Hematopoietic multipotent progenitor cell (in vitro differentiated cells): Measurements from ENCODE around the gene COX19. TPM values are rescaled to one million over a fixed set of nuclear protein-coding genes. Genes with fewer than 3 reads are reported as not detected.
"Not testable (repeated sequence)": the region's sequence is repeated elsewhere in the genome, so short reads cannot be mapped to it uniquely, and the experiment has no call there.

ENCODE experiments used
- DNase-seq, 3 donors: peaks; one replicate each; pipeline ENCODE4 v3.0.0-alpha.2; 2011 to 2015; ENCODE audit warnings: low read depth in 2 of 3, low spot score in 2 of 3
- total RNA-seq: library from RNA; depleted of rRNA; stranded (reverse); fragments of >200 nt; gene quantifications from one replicate; pipeline ENCODE4 v1.2.3, GENCODE V29; 2012

Gene COX19
- total RNA-seq, 1 donor, result 23.7 TPM

DNA sequence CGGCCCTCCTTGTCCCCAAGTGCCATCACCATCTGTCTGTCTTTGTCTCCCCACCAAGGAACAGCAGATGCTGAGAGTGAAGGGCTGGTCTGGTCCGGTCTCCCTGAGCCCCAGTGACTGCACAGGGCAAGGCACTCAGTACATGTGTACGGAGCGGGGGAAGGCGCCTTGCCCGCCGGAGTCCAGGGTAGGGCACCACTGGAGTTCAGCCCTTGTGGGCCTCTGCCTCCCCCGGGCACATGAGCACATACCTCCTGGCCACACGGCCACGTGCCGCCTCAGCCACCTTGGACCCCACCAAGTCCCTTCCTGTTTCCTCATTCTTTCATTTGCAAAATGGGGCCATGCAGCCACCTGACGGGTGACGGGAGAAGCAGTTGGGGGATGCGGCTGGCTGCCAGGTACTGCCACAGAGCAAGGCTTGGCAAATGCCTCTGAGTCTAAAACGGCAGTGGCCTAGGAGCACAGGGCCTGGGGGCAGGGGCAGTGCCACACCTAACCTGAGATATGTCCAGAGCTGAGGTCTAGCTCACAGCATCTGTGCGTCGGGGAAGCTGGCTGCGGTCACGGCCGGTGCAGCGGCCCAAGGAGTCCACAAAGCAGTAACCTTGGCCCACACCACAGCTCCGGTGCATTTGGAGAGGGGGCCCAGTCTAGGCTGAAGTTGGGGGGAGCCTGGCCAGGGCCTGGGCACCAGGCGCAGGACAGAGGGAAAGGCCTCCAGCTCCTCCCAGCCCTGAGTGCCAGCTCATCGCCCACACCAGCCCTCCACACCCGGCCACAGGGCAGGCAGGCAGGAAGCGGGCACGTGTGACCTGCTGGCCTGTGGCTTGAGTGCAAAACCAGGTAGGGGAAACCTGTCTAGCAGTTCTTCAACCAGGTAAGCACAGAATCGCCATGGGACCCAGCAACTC lies 26.1 kb downstream of the COX19 start:
- no peak for DNase-seq

DNA sequence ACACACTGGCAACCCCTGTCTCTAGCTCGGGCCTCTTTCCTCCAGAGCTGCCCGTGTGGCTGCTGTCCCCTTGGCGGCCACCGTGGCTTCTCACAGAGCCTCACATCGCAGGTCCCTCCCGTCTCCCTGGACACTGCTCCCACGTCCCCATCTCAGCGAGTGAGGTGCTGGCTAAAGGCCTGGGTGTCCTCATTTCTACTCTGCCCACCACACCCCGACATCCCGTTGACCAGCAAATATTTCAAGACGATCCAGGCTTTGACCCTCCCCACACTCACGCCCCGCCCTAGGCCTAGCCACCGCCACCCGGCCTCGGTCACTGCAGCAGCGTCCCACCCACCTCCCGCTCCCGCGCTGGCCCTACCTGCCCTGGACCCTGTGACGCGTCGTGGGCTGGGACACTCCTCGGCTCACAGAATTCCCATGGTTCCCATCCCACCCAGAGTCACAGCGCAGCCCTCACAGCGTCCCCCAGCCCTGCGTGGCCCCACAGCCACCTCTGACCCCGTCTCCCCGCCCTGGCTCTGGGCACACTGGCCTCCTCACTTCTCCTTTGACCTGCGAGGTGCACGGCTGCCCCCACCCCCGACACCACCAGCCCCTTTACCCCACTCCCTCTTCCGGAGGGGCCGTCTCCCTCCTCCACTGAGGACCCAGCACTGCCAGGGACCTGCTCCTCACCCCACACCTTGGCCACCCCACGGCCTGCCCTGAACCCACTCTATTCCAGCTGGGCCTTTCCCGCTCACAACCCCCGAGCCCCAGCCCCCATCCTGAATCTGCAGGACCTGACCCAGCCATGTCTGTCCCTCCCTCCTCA lies 27.7 kb downstream of the COX19 start:
- DNase-seq, result no peak

DNA sequence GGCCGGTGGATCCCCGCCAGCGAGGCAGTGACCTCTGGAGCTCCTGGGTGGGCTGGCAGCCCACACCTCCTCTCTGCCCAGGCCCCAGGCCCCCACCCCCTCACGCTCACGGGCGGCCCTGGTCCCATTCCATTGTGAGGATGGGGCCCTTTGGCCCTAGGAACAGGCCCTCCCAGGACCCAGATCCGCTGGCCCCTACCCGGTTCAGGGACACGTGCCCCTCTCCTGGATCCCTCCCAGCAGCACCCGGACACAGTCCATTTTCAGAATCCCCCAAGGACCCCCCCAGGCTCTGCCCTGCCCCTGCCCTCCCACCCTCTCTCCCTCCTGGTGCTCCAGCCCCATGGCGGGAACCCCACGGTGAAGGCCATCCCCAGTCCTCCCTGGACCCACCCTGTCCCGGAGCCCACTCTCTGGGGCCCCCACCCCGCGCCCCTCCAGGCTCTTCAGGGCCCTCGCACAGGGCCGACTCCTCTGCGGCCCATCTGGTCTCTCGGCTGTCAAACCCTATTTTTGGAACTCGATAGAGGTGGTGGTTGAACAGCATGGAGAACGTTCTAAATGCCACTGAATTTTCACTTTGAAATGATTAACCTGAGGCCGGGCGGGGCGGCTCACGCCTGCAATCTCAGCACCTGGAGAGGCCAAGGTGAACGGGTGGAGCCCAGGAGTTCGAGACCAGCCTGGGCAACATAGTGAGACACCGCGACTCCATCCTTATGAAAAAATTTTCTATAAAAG lies 28.9 kb downstream of the COX19 start:
- DNase-seq, result no peak

DNA sequence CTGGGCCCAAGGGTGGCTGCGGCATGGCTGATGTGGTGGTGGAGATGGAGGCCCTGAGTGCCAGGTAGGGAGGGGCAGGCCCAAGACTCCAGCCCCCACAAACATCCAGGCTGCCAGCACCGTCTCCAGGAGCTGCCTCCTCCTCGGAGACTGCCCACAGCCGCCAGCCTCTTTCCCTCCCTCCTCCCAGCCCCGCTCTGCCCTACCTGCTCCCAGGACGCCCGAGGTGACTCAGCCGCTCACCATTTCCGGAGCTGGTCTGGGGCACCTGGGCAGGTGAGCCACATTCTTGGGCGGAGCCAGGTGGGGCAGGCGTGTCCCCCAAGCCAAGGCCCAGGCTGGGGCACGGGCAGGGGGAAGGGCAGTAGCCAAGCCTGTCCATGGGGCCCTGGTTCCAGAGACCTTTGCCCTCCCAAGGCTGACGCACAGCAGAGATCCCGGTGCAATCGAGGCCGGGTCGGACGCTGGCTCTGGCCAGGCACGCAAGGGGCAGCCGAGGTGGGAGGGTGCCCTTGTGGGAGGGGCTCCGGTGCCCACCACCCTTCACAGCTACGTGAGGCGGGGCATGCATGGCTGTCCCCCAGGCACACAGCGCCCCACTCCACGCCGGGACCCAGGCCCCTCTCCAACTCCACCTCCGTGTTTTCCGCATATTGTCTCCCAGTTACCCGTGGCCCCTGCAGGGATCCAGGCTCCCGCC lies 29.6 kb downstream of the COX19 start:
- no peak for DNase-seq

DNA sequence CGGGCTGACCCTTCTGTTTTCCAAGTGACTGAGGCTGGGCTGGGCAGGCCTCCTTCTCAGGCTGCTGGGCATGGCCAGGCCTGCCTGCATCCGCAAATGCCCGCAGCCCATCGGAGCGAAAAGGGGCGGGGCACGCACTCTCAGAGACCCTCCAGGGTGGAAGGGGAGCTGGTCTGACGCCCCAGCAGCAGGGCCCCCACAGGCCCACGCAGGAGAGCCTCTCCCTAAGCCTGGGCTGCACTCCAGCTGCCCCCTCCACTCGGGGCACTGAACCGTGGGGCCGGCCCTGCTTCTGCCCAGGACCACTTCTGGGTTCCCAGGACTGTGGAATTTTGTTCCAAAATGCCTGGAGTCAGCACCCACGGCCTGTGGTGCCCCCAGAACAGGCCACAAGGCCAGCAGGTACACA lies 30.2 kb downstream of the COX19 start:
- no peak for DNase-seq

DNA sequence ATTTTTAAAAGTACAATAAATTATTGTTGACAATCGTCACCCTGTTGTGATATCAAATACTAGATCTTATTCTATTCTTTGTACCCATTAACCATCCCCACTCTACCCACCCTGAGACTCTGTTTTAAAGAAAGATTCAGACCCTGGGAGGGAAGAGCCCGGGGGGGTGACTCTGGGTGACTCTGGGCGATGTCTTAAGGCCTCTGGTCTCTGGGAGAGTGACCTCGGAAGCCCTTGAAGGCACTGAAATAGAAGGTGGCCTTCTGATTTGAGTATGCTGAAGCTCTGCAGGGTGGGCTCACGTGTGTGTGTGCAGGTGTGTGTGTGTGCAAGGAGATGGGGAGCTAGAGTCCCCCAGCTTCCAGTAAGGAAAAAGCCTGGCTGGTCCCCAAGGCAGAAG lies 30.6 kb downstream of the COX19 start:
- DNase-seq, result no peak

DNA sequence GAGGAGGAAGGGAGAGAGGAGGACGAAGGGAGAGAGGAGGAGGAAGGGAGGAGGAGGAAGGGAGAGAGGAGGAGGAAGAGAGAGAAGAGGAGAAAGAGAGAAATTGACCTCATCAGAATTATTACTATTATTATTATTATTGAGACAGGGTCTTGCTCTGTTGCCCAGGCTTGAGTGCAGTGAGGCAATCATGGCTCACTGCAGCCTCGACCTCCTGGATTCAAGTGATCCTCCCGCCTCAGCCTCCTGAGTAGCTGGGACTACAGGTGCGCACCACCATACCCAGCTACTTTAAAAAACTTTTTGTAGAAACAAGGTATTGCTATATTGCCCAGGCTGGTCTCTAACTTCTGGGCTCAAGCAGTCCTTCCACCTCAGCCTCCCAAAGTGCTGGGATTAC lies 31.6 kb downstream of the COX19 start:
- not testable (repeated sequence) for DNase-seq

DNA sequence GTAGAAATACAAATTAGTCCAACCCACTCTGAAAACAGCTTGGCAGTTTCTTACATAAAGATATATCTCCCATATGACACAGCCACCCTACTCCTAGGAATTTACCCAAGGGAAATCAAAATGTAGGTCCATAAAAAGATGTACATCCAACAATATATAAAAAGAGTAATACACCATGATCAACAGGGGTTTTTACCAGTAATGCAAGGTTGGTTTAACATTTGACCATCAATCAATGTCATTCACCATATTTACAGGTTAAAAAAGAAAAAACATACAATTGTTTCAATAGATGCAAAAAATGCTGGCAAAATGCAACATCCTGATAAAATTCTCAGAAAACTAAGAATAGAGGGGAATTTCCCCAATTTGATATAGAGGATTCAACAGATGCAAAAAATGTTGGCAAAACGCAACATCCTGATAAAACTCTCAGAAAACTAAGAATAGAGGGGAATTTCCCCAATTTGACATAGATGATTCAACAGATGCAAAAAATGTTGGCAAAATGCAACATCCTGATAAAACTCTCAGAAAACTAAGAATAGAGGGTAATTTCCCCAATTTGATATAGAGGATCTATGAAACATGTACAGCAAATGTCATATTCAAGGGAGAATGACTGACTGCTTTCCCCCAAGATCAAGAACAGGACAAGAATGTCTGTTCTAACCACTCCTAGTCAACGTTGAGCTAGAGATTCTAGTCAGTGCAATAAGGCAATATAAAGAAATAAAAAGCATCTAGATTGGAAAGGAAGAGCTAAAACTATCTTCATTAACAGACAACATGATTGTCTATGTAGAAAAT lies 34.5 kb downstream of the COX19 start:
- DNase-seq, result no peak

DNA sequence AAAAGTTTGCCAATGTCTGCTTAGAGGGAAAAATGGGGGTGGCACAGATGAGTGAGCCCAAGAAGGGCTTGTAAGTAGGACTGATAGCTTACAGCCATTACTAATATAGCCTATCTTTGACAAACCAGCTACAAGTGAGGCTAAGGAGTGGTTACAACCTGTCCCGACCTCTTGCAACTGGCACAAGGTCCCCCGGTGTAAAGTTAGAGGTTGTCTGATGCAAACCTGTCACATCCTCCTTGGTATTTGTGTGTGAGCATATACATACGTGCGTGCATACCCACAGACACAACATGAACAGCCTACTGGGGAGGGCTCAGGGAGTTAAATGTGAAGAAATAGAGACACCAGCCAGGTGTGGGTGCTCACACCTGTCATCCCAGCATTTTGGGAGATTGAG lies 35.5 kb downstream of the COX19 start:
- no peak for DNase-seq

DNA sequence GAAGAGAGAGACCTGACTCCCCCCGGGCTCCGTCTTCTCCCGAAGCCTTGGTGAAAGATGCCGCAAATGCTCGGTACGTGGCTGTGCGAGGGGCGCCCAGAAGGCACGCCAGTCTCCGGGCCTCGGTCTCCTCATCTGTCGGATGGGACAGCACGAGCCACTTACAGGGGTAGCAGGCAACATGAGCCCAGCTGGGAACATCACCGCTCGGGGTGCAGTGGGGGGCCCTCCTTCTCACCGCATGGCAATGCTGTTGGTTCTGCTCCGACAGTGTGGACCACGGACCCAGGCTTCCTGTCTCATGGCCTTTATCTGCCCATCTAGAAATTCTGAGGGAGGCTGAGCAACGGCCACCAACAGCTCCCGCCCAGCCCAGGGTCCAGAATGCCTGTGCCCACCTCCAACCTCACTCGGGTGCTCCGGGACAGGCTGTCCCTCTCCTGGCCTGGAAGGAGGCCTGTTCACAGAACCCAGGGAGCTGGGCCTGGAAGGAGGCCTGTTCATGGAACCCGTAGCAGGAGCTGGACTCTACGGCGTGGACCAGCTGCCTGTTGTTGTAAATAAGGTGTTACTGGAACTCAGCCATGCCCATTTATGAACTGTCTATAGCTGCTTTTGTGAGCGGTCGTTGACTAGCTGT lies 36.7 kb downstream of the COX19 start:
- DNase-seq, result no peak

DNA sequence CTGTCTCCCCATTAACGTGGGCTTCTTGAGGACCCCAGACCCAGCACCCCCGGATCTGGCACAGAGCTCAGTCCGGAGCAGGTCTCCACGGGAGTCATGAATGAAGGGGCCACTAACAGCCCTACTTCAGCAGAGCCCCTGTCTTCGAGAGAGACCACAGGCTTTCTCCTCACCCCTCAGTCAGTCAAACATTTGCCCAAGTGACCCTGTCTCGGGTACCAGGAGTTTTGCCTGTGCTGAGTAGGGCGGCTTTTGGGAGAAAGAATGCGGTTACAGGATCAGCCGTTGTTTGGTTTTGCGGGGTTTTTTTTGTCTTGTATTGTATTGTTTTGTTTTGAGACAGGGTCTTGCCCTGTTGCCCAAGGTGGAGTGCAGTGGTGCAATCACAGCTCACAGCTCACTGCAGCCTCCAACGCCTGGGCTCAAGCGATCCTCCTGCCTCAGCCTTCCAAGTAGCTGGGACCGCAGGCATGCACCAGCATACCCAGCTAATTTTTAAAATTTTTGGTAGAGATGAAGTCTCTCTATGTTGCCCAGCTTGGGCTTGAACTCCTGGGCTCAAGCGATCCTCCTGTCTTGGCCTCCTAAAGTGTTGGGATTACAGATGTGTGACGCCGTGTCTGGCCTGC lies 37.4 kb downstream of the COX19 start:
- DNase-seq, result no peak

DNA sequence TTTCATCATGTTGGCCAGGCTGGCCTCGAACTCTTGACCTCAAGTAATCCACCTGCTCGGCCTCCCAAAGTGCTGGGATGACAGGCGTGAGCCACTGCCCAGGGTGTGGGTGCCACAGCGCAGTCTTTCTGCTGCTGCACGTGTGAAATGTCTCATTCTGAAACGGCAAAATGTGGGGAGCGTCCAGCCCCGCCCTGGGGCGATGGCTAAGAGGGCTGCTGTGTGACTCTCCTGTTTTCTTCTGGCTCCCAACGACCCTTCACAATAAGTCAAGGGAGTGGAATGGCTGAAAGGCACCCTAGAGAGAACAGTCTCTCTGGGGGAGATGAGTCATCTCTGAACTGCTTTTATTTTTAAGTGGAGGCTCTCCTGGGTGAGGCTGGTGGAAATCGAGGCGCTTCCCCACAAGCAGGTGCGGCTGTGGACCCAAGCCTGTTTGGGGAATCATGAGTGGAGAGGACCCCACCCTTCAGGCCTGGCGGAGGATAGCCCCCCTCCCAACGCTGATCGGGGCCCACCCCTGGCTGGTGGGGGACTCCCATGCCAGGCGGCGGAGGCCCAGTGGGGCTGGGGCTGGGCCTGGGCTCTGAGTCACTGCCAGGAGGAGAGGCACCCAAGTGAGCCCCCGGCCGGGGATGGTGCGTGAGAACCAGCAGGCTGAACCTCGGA lies 38.8 kb downstream of the COX19 start:
- DNase-seq, result no peak

DNA sequence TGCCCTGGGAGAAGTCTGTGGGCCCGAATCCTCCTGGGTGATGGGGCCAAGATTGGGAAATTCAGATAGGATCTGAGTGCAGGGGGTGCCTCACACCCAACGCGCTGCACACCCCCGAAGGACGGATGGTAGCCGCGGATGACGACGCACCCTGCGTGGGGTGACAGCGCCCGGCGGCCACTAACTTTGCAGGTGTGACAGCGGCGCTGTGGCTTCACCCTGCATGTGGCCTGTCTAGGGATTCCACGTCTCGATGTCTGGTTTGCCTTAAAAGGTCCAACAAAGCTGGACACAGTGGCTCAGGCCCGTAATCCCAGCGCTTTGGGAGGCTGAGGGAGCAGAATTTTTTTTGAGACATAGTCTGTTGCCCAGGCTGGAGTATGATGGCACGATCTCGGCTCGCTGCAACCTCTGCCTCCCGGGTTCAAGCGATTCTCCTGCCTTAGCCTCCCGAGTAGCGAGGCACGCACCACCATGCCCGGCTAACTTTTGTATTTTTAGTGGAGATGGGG lies 39.4 kb downstream of the COX19 start:
- no peak for DNase-seq

DNA sequence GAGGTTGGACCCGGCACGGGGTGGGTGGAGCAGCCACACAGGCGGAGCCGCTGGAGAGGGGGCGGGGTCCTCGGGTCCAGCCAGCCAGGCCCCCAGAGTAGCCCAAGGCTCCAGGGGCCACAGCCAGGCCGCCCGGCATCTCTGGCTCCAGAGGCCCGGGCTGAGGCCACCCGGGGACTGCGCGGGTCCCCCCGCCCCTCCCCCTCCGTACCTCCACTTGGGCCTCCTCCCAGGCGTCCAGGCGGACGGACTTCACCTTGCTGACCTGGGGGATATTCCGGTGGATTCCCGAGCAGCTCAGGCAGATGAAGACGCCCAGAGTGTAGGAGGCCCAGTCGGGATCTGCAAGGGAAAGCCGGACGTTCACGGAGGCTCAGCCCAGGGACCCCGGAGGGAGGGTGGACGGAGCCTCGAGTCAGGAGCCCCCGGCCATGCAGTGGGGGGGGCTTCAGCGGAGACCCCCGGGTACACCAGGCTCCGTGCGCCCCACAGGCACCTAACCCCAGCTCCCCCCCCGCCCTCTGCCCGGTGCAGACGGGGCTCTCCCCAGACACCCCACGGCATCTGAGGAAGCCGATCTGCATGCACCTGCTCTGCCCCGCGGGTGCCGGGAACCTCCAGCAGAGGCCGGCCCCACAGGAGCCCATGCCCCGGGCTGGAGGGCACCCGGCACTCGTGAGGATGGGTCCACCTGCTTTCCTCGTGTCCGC lies 40.0 kb downstream of the COX19 start:
- no peak for DNase-seq

DNA sequence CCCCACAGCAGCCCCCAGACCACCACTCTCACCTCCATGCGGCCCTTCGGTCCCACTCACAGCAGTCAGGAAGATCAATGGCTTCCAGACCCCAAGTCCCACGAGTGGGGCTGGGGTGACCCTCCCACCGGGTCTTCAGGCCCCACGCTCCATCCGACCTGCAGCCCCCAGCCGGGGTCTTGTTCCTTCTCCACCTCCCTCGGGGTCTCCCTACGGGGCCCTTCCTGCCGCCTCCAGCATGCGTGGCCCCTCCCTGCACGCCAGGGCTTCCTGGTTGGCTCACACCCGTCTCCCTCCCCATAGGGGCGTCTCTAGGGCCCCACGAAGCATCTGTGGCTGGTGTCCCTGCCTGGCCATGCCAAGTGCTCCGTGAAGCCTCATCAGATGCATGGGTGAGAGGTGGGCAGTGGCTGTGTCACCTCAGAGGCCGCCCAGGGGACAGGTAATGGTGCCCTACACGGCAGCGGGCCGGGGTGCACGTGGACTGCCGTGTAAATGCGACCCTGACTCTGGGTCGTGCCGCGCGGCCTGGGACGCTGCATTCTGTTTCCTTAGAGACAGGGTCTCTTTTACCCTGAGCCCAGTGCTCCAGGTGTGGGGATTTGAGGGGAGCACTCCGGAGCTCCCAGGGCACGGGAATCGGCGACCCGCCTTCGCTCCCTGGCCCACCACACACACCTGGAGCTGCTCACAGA lies 40.7 kb downstream of the COX19 start:
- DNase-seq, result no peak

DNA sequence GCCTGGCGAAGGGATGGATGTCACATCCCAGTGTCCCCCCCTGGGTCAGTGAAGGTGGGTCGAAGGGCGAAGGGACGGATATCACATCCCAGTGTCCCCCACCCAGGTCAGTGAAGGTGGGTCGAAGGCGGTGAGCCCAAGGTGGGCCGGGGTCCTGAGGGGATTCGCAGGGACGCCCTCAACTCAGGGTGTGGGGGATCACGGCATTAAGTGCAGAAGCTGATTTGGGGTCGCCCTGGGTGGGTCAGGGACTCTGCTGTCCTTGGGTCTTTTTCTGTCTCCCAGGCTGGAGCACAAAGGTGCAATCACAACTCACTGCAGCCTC lies 42.7 kb downstream of the COX19 start:
- no peak for DNase-seq
